Inflammatory macrophage (primary cell): ENCODE results near the gene UBE2H.

Source experiments
- DNase-seq, 2 donors: peaks; one replicate each; pipeline ENCODE4 v3.0.0-alpha.2; 2020 to 2022

UBE2H gene

DNA sequence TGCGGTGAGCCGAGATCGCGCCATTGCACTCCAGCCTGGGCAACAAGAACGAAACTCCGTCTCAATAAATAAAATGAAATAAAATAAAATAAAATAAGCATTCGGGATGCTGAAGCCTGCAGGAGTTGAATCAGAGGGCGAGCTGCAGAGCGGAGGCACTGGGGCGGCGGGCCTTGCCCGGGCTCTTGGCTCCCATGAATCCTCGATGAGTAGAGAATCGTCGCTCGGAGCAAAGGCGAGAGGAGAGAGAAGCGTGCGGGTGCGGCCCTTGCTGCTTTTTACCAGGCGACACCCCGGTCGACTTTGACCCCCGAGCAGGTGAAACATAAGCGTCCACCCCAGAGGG lies 168.3 kb downstream of the UBE2H start:
- DNase-seq = no peak

- no peak for DNase-seq
Observed at GRCh38 chr7:129783584-129783919, 169.2 kb downstream of the UBE2H start.

DNA sequence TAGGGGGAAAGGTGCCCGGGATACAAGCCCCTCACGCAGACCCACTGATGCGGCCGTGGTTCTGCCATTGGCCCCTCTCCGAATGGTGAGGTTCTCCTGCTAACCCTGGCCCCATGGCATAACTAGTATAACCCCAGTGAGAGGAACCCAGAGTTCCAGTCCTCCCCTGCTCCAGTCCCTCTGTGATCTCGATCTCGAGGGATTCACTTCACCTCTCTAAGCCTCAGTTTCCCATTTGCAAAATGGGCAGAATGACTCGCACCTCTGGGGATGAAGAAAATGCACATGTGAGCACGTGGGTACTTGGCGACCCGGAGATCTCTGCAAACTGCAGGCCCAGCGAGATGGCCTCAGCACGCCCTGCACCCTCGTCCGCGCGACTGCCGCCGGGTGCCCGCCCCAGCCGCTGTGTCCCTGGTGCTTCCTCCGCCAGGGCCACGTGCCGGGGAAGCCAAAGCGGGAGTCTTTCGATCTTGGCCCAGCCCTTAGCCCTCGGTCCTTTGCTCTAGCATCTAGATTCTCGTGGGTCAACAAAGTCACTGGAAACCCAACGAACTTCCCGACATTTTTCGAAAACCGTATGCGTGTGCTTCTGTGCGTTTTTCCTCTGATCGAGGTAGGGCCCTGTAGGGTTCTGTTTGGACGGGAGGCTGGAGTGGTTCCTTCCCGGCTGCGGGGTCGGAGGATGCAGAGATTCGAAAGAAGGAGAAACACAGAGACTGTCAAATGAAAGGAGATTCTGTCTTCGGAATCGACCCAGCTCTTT lies 169.8 kb downstream of the UBE2H start:
- peak in 1 of 2 donors; percentile 23 for DNase-seq

DNA sequence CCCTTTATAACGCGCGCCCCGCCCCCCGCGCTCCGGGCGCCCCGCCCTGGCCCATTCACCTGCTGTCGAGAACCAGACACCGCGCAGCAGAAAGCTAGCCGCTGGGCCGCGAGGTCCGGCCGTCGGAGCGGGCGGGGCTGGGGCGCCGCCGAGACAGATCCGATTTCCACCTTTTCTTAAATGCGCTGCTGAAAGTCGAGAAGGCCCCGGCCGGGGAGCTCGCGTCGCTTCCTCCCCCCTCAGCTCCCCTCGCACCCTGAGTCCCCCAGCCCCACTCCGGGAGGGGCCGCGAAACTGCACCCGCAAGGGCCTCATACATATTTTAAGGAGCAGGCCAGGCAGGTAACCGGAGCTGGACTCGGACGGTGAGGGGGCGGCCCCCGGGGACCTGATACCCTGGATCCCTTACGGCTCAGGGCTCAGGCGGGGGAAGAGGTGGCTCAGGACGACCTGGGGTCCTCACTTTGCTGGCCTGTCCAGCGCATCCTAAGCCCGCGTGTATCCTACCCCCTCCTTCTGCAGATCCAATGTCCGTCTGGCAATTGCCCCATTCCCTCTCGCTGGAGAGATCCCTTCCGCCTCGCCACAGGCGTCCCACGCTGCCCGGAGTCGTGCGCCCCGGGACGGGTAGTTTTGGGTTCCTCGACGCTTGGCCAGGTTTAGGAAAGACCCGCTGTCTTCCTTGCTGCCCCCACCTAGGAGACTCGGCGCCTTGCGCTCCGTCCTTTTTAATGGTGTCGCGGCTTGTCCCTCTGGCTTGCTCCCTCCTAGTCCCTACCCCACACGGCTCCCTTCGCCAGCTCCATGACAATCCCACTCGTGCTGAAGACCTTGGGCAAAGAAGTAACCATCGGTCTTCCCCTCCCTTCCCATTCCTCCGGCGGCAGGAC lies 170.6 kb downstream of the UBE2H start:
- no peak for DNase-seq

- DNase-seq = no peak
Observed at GRCh38 chr7:129780974-129781927, 171.5 kb downstream of the UBE2H start.
